HCT116 (cell line): ENCODE measurements around the gene TEX22. TPM values are rescaled to one million over a fixed set of nuclear protein-coding genes. Genes with fewer than 3 reads are reported as not detected.

Experiments used
- ATAC-seq: fragments of 200-7000 bp; cut with Tn5 transposase; 2 replicates; pipeline ENCODE4 v1.9.1; 2020; ENCODE audit warnings: mild to moderate bottlenecking, moderate library complexity
- BruUV-seq: library from RNA; stranded (reverse); fragments of 400-500 nt; replicated peaks from 2 replicates; lab custom pipeline; 2021; lab: Mats Ljungman, UMichigan
- CTCF ChIA-PET: fragments of 300-600 bp; sonication (Branson Sonifier 250); formaldehyde crosslinking; loops from one replicate; lab custom pipeline; 2021; ENCODE audit warnings: antibody characterized with exemption; lab: Charles Lee
- POLR2A ChIA-PET: fragments of 300-600, 350-600 bp; sonication (Branson Sonifier 250); formaldehyde crosslinking; loops from one replicate; lab custom pipeline; 2021; ENCODE audit warnings: antibody characterized with exemption; lab: Charles Lee
- RAD21 ChIA-PET, 2 experiments: fragments of 300-600 bp; sonication (Branson Sonifier 250); formaldehyde crosslinking; loops; one replicate each; lab custom pipeline; 2023; ENCODE audit warnings: low total read pairs in 2 of 2; ENCODE audit not compliant: uncharacterized antibody in 2 of 2, unreplicated experiment in 2 of 2, low non-redundant PET in 1 of 2; lab: Charles Lee
- DNase-seq: peaks from one replicate; pipeline ENCODE4 v3.0.0-alpha.2; 2010; ENCODE audit warnings: low read depth, low spot score
- H2AFZ ChIP-seq: fragments of 200-600 bp; shearing (Covaris generic), sonication (generic); 2 replicates; pipeline ENCODE4 v1.6.1; 2017; ENCODE audit warnings: low read depth, mixed run types, mixed read lengths, antibody characterized with exemption, low read length; ENCODE audit not compliant: poor library complexity, severe bottlenecking
- H3K27ac ChIP-seq: 2 replicates; pipeline ENCODE4 v1.5.1; 2012; ENCODE audit warnings: low read depth, low read length
- H3K27me3 ChIP-seq: fragments of 200-600 bp; sonication (generic); 2 replicates; pipeline ENCODE4 v1.6.1; 2016; ENCODE audit warnings: mixed run types, low read length, mixed read lengths; ENCODE audit not compliant: insufficient read depth
- H3K36me3 ChIP-seq, 2 experiments: fragments of 200-500 bp in 1 of 2; fragments of 200-600 bp in 1 of 2; sonication (Bioruptor generic) in 1 of 2; sonication (generic) in 1 of 2; 2 replicates each; pipeline versions ENCODE4 v1.5.1 to v1.6.1; 2014 to 2016; ENCODE audit warnings: low read length in 2 of 2, inconsistent platforms in 1 of 2, mixed read lengths in 1 of 2, mixed run types in 1 of 2; ENCODE audit not compliant: insufficient read depth in 2 of 2, control insufficient read depth in 1 of 2
- H3K4me1 ChIP-seq, 2 experiments: fragments of 200-600 bp in 1 of 2; sonication (generic) in 1 of 2; 2 replicates each; pipeline versions ENCODE4 v1.5.1 to v1.6.1; 2012 to 2017; ENCODE audit warnings: low read length in 2 of 2, inconsistent platforms in 1 of 2, mild to moderate bottlenecking in 1 of 2, mixed read lengths in 1 of 2, mixed run types in 1 of 2, moderate library complexity in 1 of 2; ENCODE audit not compliant: insufficient read depth in 2 of 2, control insufficient read depth in 1 of 2
- H3K4me2 ChIP-seq: fragments of 200-600 bp; sonication (generic); 2 replicates; pipeline ENCODE4 v1.6.1; 2017; ENCODE audit warnings: mixed run types, low read length, mixed read lengths
- H3K4me3 ChIP-seq, 2 experiments: fragments of 200-600 bp in 1 of 2; sonication (generic) in 1 of 2; replicated peaks in 1 of 2; 2 replicates each; pipeline ENCODE4 v1.5.1; 2011 to 2016; ENCODE audit warnings: low read length in 2 of 2, control low read depth in 1 of 2, low read depth in 1 of 2, mild to moderate bottlenecking in 1 of 2, mixed read lengths in 1 of 2, mixed run types in 1 of 2
- H3K79me2 ChIP-seq: fragments of 200-600 bp; sonication (generic); 2 replicates; pipeline ENCODE4 v1.6.1; 2017; ENCODE audit warnings: mild to moderate bottlenecking, mixed run types, low read length, moderate library complexity, mixed read lengths; ENCODE audit not compliant: insufficient read depth
- H3K9ac ChIP-seq: fragments of 200-600 bp; sonication (generic); 2 replicates; pipeline ENCODE4 v1.6.1; 2016; ENCODE audit warnings: low read length, mixed read lengths
- H3K9me2 ChIP-seq: fragments of 200-600 bp; sonication (generic), shearing (Covaris generic); 2 replicates; pipeline ENCODE4 v1.6.1; 2017; ENCODE audit warnings: mixed run types, mild to moderate bottlenecking, moderate library complexity; ENCODE audit not compliant: insufficient read depth
- H3K9me3 ChIP-seq, 2 experiments: fragments of 200-500 bp in 1 of 2; fragments of 200-600 bp in 1 of 2; sonication (Bioruptor generic) in 1 of 2; sonication (generic) in 1 of 2; 2 replicates each; pipeline ENCODE4 v1.6.1; 2014 to 2017; ENCODE audit warnings: low read length in 2 of 2, mixed read lengths in 2 of 2, inconsistent platforms in 1 of 2, low read depth in 1 of 2, mild to moderate bottlenecking in 1 of 2, mixed run types in 1 of 2, moderate library complexity in 1 of 2; ENCODE audit not compliant: control insufficient read depth in 1 of 2, insufficient read depth in 1 of 2
- H4K20me1 ChIP-seq: fragments of 200-600 bp; sonication (generic), shearing (Covaris generic); 2 replicates; pipeline ENCODE4 v1.6.1; 2017; ENCODE audit warnings: mixed run types, mild to moderate bottlenecking, moderate library complexity; ENCODE audit not compliant: insufficient read depth
- CBX3 ChIP-seq: IDR thresholded peaks from 2 replicates; pipeline ENCODE4 v1.6.1; 2012; ENCODE audit warnings: low read depth
- ELF1 ChIP-seq: IDR thresholded peaks from 2 replicates; pipeline ENCODE4 v1.6.1; 2012; ENCODE audit warnings: low read depth, borderline replicate concordance
- JUND ChIP-seq: IDR thresholded peaks from 2 replicates; pipeline ENCODE4 v1.6.1; 2012
- POLR2A ChIP-seq: IDR thresholded peaks from 2 replicates; pipeline ENCODE4 v1.7.0; 2011; ENCODE audit warnings: borderline replicate concordance; ENCODE audit not compliant: insufficient read depth, insufficient read length; ENCODE audit errors: extremely low read depth
- SP1 ChIP-seq: IDR thresholded peaks from 2 replicates; pipeline ENCODE4 v1.6.1; 2012; ENCODE audit warnings: low read depth
- TCF7L2 ChIP-seq: IDR thresholded peaks from 2 replicates; pipeline ENCODE4 v1.7.0; 2011; ENCODE audit warnings: borderline replicate concordance, inconsistent platforms; ENCODE audit not compliant: insufficient read depth, insufficient read length; ENCODE audit errors: extremely low read depth
- ZFX ChIP-seq: fragments of 450-650 bp; IDR thresholded peaks from 2 replicates; pipeline ENCODE4 v1.6.1; 2017
- ZNF274 ChIP-seq: fragments of 200-500 bp; sonication (Bioruptor generic); IDR thresholded peaks from 2 replicates; pipeline ENCODE4 v1.6.1; 2014; ENCODE audit warnings: mild to moderate bottlenecking, low read depth, low read length, inconsistent platforms
- intact Hi-C: fragments of 100-400 bp; cut with micrococcal nuclease; formaldehyde crosslinking; loops from 2 replicates; pipeline ENCODE4 v1.10.0; 2022
- total RNA-seq: library from RNA; stranded (reverse); gene quantifications from one replicate; pipeline ENCODE4 v1.2.1, GENCODE V29; 2021; ENCODE audit not compliant: unreplicated experiment
- TF ChIP-seq, protein P1 (sequence below): IDR thresholded peaks from 2 replicates; pipeline ENCODE4 v1.6.1; 2012; ENCODE audit warnings: low read depth
- TF ChIP-seq, protein P2 (sequence below): IDR thresholded peaks from 2 replicates; pipeline ENCODE4 v1.6.1; 2011; ENCODE audit warnings: mild to moderate bottlenecking, low read length, moderate library complexity; ENCODE audit not compliant: insufficient replicate concordance; ENCODE audit errors: extremely low read depth

The TEX22 gene
- total RNA-seq, 1 experiment from 2014 or later = 3.8 TPM

DNA sequence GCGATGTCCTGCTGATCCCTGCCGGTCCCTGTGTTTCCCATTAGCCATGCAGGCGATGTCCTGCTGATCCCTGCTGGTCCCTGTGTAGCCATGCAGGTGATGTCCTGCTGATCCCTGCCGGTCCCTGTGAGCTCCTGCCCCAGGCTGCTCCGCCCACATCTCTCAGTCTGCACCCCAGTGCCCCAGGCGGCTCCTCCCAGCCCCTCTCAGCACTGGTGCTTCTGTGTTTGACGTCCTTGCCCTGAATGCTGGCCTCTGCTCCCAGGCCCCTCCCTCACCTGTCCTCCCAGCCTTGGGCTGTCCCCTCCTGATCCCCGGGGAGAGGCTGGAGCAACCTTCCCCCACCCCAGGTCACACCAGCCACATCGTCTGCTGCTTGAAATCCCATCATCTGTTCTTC lies 41.4 kb upstream of the TEX22 start:
- no peaks in the 10 kb centered on the region for H4K20me1 ChIP-seq
- intact Hi-C loops = no loop called here
- CTCF ChIA-PET = no interaction called here
- no peak overlapping the region for H3K9ac ChIP-seq
- DNase-seq (no peak), ATAC-seq (no peak)
- no peaks in the 10 kb centered on the region; a peak in 1 of 4 replicates for H3K36me3 ChIP-seq
- POLR2A ChIA-PET = no interaction called here
- H2AFZ ChIP-seq = no peak overlapping the region
- H3K27ac ChIP-seq = no peak overlapping the region
- peaks cover 2 to 3% of the 10 kb centered on the region in 2 experiments; a peak in 2 of 4 replicates for H3K4me1 ChIP-seq
- H3K79me2 ChIP-seq = no peaks in the 10 kb centered on the region
- no peak overlapping the region for H3K4me3 ChIP-seq
- no TSS peak for BruUV-seq
- no peaks in the 10 kb centered on the region for H3K9me2 ChIP-seq
- no peak overlapping the region for H3K4me2 ChIP-seq
- RAD21 ChIA-PET = no interaction called here
- H3K9me3 ChIP-seq = no peaks in the 10 kb centered on the region
- H3K27me3 ChIP-seq = no peaks in the 10 kb centered on the region
- TF ChIP-seq TCF7L2 = no peak
- TF ChIP-seq, protein P1, sequence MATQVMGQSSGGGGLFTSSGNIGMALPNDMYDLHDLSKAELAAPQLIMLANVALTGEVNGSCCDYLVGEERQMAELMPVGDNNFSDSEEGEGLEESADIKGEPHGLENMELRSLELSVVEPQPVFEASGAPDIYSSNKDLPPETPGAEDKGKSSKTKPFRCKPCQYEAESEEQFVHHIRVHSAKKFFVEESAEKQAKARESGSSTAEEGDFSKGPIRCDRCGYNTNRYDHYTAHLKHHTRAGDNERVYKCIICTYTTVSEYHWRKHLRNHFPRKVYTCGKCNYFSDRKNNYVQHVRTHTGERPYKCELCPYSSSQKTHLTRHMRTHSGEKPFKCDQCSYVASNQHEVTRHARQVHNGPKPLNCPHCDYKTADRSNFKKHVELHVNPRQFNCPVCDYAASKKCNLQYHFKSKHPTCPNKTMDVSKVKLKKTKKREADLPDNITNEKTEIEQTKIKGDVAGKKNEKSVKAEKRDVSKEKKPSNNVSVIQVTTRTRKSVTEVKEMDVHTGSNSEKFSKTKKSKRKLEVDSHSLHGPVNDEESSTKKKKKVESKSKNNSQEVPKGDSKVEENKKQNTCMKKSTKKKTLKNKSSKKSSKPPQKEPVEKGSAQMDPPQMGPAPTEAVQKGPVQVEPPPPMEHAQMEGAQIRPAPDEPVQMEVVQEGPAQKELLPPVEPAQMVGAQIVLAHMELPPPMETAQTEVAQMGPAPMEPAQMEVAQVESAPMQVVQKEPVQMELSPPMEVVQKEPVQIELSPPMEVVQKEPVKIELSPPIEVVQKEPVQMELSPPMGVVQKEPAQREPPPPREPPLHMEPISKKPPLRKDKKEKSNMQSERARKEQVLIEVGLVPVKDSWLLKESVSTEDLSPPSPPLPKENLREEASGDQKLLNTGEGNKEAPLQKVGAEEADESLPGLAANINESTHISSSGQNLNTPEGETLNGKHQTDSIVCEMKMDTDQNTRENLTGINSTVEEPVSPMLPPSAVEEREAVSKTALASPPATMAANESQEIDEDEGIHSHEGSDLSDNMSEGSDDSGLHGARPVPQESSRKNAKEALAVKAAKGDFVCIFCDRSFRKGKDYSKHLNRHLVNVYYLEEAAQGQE = no peak
- no peak for TF ChIP-seq ZNF274
- TF ChIP-seq SP1 = no peak
- TF ChIP-seq, protein P2, sequence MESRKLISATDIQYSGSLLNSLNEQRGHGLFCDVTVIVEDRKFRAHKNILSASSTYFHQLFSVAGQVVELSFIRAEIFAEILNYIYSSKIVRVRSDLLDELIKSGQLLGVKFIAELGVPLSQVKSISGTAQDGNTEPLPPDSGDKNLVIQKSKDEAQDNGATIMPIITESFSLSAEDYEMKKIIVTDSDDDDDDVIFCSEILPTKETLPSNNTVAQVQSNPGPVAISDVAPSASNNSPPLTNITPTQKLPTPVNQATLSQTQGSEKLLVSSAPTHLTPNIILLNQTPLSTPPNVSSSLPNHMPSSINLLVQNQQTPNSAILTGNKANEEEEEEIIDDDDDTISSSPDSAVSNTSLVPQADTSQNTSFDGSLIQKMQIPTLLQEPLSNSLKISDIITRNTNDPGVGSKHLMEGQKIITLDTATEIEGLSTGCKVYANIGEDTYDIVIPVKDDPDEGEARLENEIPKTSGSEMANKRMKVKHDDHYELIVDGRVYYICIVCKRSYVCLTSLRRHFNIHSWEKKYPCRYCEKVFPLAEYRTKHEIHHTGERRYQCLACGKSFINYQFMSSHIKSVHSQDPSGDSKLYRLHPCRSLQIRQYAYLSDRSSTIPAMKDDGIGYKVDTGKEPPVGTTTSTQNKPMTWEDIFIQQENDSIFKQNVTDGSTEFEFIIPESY = no peak
- TF ChIP-seq ELF1 = no peak
- TF ChIP-seq CBX3 = no peak
- no peak for TF ChIP-seq JUND
- TF ChIP-seq ZFX = no peak
- TF ChIP-seq POLR2A = no peak
